GM11168 (cell line): ENCODE data around the gene RNF222.
"Not testable (repeated sequence)": the region's sequence is repeated elsewhere in the genome, so short reads cannot be mapped to it uniquely, and the experiment has no call there.

ENCODE experiments used
- in situ Hi-C: fragments of 300-500 bp; cut with MboI; formaldehyde crosslinking; loops from one replicate; pipeline ENCODE4 v1.12.0; 2022; ENCODE audit warnings: low sequenced_read_pairs; ENCODE audit not compliant: unreplicated experiment

Gene RNF222

GRCh38 chr17:8357910-8358309 lies 39.7 kb downstream of the RNF222 start:
- in situ Hi-C loops: no loop called here

- in situ Hi-C loops: no loop called here
Measured at GRCh38 chr17:8354236-8354635, 43.4 kb downstream of the RNF222 start.

DNA sequence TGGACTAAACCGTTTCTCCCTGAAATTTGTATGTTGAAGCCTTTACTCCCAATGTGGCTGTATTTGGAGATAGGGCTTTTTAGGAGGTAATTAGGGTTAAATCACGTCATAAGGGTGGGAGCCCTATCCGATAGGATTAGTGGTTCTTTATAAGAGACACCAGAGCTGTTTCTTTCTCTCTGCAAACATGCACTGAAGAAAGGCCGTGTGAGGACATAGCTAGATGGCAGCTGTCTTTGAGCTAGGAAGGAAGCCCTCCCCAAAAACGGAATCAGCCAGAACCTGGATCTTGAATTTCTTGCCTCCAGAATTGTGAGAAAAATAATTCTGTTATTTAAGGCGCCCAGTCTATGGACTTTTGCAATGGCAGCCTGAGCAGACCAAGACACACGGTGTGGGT lies 43.9 kb downstream of the RNF222 start:
- in situ Hi-C loops: no loop called here

GRCh38 chr17:8350339-8350738 lies 47.3 kb downstream of the RNF222 start:
- in situ Hi-C loops: no loop called here

DNA sequence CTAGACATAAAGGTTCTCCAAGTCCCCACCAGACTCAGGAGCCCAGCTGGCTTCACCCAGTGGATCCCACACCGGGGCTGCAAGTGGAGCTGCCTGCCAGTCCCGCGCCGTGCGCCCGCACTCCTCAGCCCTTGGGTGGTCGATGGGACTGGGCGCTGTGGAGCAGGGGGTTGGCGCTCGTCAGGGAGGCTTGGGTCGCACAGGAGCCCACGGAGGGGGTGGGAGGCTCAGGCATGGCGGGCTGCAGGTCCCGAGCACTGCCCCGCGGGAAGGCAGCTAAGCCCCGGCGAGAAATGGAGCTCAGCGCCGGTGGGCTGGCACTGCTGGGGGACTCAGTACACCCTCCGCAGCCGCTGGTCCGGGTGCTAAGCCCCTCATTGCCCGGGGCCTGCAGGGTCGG lies 50.6 kb downstream of the RNF222 start:
- in situ Hi-C loops: not testable (repeated sequence)

GRCh38 chr17:8345951-8346665 lies 51.5 kb downstream of the RNF222 start:
- in situ Hi-C loops: no loop called here

- in situ Hi-C loops: no loop called here
Measured at GRCh38 chr17:8345052-8345690, 52.5 kb downstream of the RNF222 start.

DNA sequence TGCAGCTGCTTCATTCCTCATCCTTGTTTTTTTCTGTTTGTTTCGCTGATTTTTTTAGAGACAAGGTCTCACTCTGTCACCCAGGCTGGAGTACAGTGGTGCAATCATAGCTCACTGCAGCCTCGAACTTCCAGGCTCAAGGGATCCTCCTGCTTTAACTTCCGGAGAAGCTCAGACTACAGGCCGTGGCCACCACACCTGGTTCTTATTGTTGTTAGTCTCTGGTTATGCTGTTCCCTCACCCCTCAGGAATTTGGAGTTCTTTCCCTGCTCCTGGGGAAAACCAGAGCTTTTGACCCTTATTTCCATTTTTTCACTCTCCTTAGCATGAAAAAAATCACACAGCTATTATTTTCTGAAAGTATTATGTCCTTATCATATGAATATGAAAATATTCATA lies 56.2 kb downstream of the RNF222 start:
- in situ Hi-C loops: no loop called here
